Measurements from ENCODE around the gene UBE3A.
"Not testable (repeated sequence)": the region's sequence is repeated elsewhere in the genome, so short reads cannot be mapped to it uniquely, and the experiment has no call there.

The UBE3A gene

DNA sequence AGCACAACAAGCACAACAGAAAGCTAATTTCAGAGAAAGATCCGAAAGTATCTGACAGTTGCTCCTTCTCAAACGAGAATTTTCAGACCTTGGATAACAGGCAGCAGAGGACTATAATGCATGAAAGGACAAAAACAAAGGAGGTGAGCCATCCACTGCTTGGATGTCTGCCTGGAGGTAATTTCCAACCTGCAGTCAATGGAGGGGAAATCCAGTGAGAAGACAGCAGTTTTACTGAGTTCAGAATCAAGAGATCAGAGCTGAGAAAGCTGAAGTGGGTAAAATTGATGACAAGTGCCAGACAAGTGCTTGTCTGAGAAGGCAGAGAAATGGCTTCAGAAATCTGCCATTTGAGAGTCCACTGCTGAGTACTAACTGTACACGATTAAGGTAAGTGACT lies 22.1 kb downstream of the UBE3A start:
- Histone ChIP-seq H3K27me3 (replicated peaks) (no peaks in the 10 kb centered on the region), H3K4me3 (ENCODE audit: low read depth, low read length) (no peak overlapping the region), H3K36me3 (replicated peaks) (no peaks in the 10 kb centered on the region), H3K27ac (no peak overlapping the region)
- no peak for TF ChIP-seq CTCF (IDR thresholded peaks at IDR 0.05; ENCODE audit: low read depth, low read length, missing control alignments)
- in situ Hi-C loops (cut with HindIII; ENCODE audit: low pct_ligation_motif_present, low sequenced_read_pairs) = no loop called here
- DNase-seq = no peak

GRCh38 chr15:25415707-25416106 lies 23.1 kb downstream of the UBE3A start:
- DNase-seq = no peak
- no peaks in the 10 kb centered on the region for H3K36me3 ChIP-seq (replicated peaks)
- no peak overlapping the region for H3K4me3 ChIP-seq (ENCODE audit: low read depth, low read length)
- no peak for TF ChIP-seq CTCF (IDR thresholded peaks at IDR 0.05; ENCODE audit: low read depth, low read length, missing control alignments)
- no peak overlapping the region for H3K27ac ChIP-seq
- H3K27me3 ChIP-seq (replicated peaks) = no peaks in the 10 kb centered on the region
- in situ Hi-C loops (cut with HindIII; ENCODE audit: low pct_ligation_motif_present, low sequenced_read_pairs) = no loop called here

- H3K27me3 ChIP-seq (replicated peaks) = no peaks in the 10 kb centered on the region
- H3K27ac ChIP-seq = no peak overlapping the region
- H3K36me3 ChIP-seq (replicated peaks) = no peaks in the 10 kb centered on the region
- in situ Hi-C loops (cut with HindIII; ENCODE audit: low pct_ligation_motif_present, low sequenced_read_pairs) = no loop called here
- no peak for TF ChIP-seq CTCF (IDR thresholded peaks at IDR 0.05; ENCODE audit: low read depth, low read length, missing control alignments)
- no peak for DNase-seq
- no peak overlapping the region for H3K4me3 ChIP-seq (ENCODE audit: low read depth, low read length)
Observed at GRCh38 chr15:25415217-25415616, 23.6 kb downstream of the UBE3A start.

- Histone ChIP-seq H3K36me3 (replicated peaks) (no peaks in the 10 kb centered on the region), H3K4me3 (ENCODE audit: low read depth, low read length) (no peak overlapping the region), H3K27me3 (replicated peaks) (no peaks in the 10 kb centered on the region), H3K27ac (no peak overlapping the region)
- no peak for DNase-seq
- in situ Hi-C loops (cut with HindIII; ENCODE audit: low pct_ligation_motif_present, low sequenced_read_pairs) = no loop called here
- no peak for TF ChIP-seq CTCF (IDR thresholded peaks at IDR 0.05; ENCODE audit: low read depth, low read length, missing control alignments)
Observed at GRCh38 chr15:25410649-25411048, 28.2 kb downstream of the UBE3A start.

- H3K27me3 ChIP-seq (replicated peaks); in situ Hi-C loops (cut with HindIII; ENCODE audit: low pct_ligation_motif_present, low sequenced_read_pairs); H3K27ac ChIP-seq; H3K36me3 ChIP-seq (replicated peaks); H3K4me3 ChIP-seq (ENCODE audit: low read depth, low read length); DNase-seq: not testable (repeated sequence)
Observed at GRCh38 chr15:25409731-25410130, 29.1 kb downstream of the UBE3A start.

DNA sequence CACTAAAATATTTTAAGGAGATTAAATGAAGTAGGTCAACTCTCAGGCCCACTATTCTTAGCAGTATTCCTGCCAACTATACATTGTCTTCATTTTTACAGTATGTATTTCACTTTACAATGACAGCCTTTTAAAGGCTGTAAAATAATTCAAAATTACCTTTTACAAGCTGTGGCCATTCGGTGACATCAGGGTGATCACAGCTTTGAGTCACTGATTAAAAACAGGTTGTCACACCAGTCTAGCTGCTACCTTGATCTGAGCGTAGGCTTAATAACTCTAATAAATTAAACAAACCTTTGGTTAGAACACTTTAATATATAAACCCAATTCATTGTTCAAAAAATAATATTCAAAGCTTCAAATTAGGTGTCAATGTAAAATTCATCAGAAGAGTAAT lies 29.9 kb downstream of the UBE3A start:
- Histone ChIP-seq H3K36me3 (replicated peaks) (no peaks in the 10 kb centered on the region), H3K27me3 (replicated peaks) (no peaks in the 10 kb centered on the region), H3K27ac (no peak overlapping the region), H3K4me3 (ENCODE audit: low read depth, low read length) (no peak overlapping the region)
- TF ChIP-seq CTCF (IDR thresholded peaks at IDR 0.05; ENCODE audit: low read depth, low read length, missing control alignments) = no peak
- in situ Hi-C loops (cut with HindIII; ENCODE audit: low pct_ligation_motif_present, low sequenced_read_pairs) = no loop called here
- no peak for DNase-seq
